ENCODE data around the gene DOK6. TPM values are rescaled to one million over a fixed set of nuclear protein-coding genes. Genes with fewer than 3 reads are reported as not detected.

Gene DOK6
- total and polyA plus RNA-seq, 2 of the 13 experiments (the other 11 are each of a cell fraction or from before 2014, with no cell fraction given): 17.0 to 17.2 TPM

GRCh38 chr18:69387186-69387585 lies 13.5 kb upstream of the DOK6 start (continued):
- TF ChIP-seq ZNF180 (CRISPR knock-in tag; IDR thresholded peaks at IDR 0.05; ENCODE audit: borderline replicate concordance, low read depth): no peak
- no peak for TF ChIP-seq HDAC6 (IDR thresholded peaks at IDR 0.05; ENCODE audit: low read depth, low read length)

- 19% methylated on average over 1 of the region's 1 CpG for WGBS (ENCODE audit: low lambda C conversion rate)
- Histone ChIP-seq H3K79me2 (ENCODE audit: insufficient read depth, low read length) (no peaks in the 10 kb centered on the region), H3K27me3 (ENCODE audit: control insufficient read depth in 1 of 2, insufficient read depth in 2 of 2, low read length in 2 of 2) (no peaks in the 10 kb centered on the region), H3K4me3 (replicated peaks in 1 of 3; ENCODE audit: insufficient read depth in 1 of 3, low read depth in 2 of 3, low read length in 3 of 3) (no peak overlapping the region), H3K9ac (ENCODE audit: insufficient read depth, low read depth, low read length) (no peak overlapping the region), H3K36me3 (replicated peaks in 1 of 2; ENCODE audit: control insufficient read depth in 1 of 2, insufficient read depth in 2 of 2, low read length in 2 of 2) (no peaks in the 10 kb centered on the region), H3K9me3 (ENCODE audit: low read length) (no peaks in the 10 kb centered on the region), H3K27ac (ENCODE audit: extremely low read length, insufficient read depth, low read length) (no peak overlapping the region), H3K4me2 (ENCODE audit: low read depth, low read length) (no peak overlapping the region), H2AFZ (ENCODE audit: low read length) (no peak overlapping the region), H4K20me1 (ENCODE audit: insufficient read depth, low read length) (no peaks in the 10 kb centered on the region), H3K4me1 (ENCODE audit: insufficient read depth, low read length) (no peaks in the 10 kb centered on the region)
- TF ChIP-seq CHD2 (IDR thresholded peaks at IDR 0.05; ENCODE audit: low read depth, low read length) (no peak), ZNF121 (CRISPR knock-in tag; IDR thresholded peaks at IDR 0.05) (no peak), ZNF207 (IDR thresholded peaks at IDR 0.05; ENCODE audit: borderline replicate concordance) (no peak), NCOA5 (CRISPR knock-in tag; IDR thresholded peaks at IDR 0.05) (no peak), ZNF451 (CRISPR knock-in tag; IDR thresholded peaks at IDR 0.05) (no peak), ZNF232 (CRISPR knock-in tag; IDR thresholded peaks at IDR 0.05; ENCODE audit: borderline replicate concordance) (no peak), MEF2D (CRISPR knock-in tag; IDR thresholded peaks at IDR 0.05) (no peak), IRF1 (CRISPR knock-in tag; IDR thresholded peaks at IDR 0.05; ENCODE audit: low read depth) (no peak), ZNF574 (CRISPR knock-in tag; IDR thresholded peaks at IDR 0.05) (no peak), TCF12 (IDR thresholded peaks at IDR 0.05) (no peak), TCF12 (CRISPR knock-in tag; IDR thresholded peaks at IDR 0.05) (no peak), ZNF512 (CRISPR knock-in tag; IDR thresholded peaks at IDR 0.05) (no peak), FOXM1 (CRISPR knock-in tag; IDR thresholded peaks at IDR 0.05) (no peak), ZNF576 (CRISPR knock-in tag; IDR thresholded peaks at IDR 0.05) (no peak), HNRNPUL1 (IDR thresholded peaks at IDR 0.05; ENCODE audit: low read depth, low read length) (no peak)
- DNase-seq (ENCODE audit: low spot score) (no peak), ATAC-seq (no peak), FAIRE-seq (no peak)
- intact Hi-C loops (cut with micrococcal nuclease; ENCODE audit: unreplicated experiment) (no loop called here), in situ Hi-C loops (cut with HindIII; ENCODE audit: extremely low pct_ligation_motif_present, low pct_unique_long_range_greater_than_20kb) (no loop called here)
- CTCF ChIA-PET (ENCODE audit: low intra/inter-chr PET ratio, low total read pairs): no interaction called here
- POLR2A ChIA-PET: no interaction called here
- no TSS peak for BruUV-seq (replicated peaks)
Observed at GRCh38 chr18:69388222-69388621, 12.5 kb upstream of the DOK6 start.
